ENCODE data around the gene ARF1.
"Not testable (repeated sequence)": the region's sequence is repeated elsewhere in the genome, so short reads cannot be mapped to it uniquely, and the experiment has no call there.

Gene ARF1

GRCh38 chr1:228110556-228110955 lies 28.0 kb downstream of the ARF1 start:
- no peak for TF ChIP-seq CTCF (conservative IDR thresholded peaks at IDR 0.05; ENCODE audit: low read length)

GRCh38 chr1:228111315-228111714 lies 28.8 kb downstream of the ARF1 start:
- DNase-seq (ENCODE audit: low read depth); H3K4me3 ChIP-seq (ENCODE audit: low read length): not testable (repeated sequence)

More at GRCh38 chr1:228110556-228110955, 28.0 kb downstream of the ARF1 start:
- H3K4me3 ChIP-seq (ENCODE audit: low read length) = peak overlapping the region; percentile 98; the same call in 1 of the 2 replicates
- no peak for DNase-seq (ENCODE audit: low read depth)

GRCh38 chr1:228112167-228112566 lies 29.7 kb downstream of the ARF1 start:
- DNase-seq (ENCODE audit: low read depth) = no peak
- no peak overlapping the region for H3K4me3 ChIP-seq (ENCODE audit: low read length)
- TF ChIP-seq CTCF (conservative IDR thresholded peaks at IDR 0.05; ENCODE audit: low read length) = no peak

GRCh38 chr1:228112617-228113016 lies 30.1 kb downstream of the ARF1 start:
- no peak for TF ChIP-seq CTCF (conservative IDR thresholded peaks at IDR 0.05; ENCODE audit: low read length)
- DNase-seq (ENCODE audit: low read depth) = no peak
- no peak overlapping the region for H3K4me3 ChIP-seq (ENCODE audit: low read length)

- TF ChIP-seq CTCF (conservative IDR thresholded peaks at IDR 0.05; ENCODE audit: low read length) = no peak
- DNase-seq (ENCODE audit: low read depth) = no peak
- H3K4me3 ChIP-seq (ENCODE audit: low read length) = no peak overlapping the region
Measured at GRCh38 chr1:228114827-228115226, 32.3 kb downstream of the ARF1 start.

- no peak overlapping the region for H3K4me3 ChIP-seq (ENCODE audit: low read length)
- DNase-seq (ENCODE audit: low read depth) = no peak
- no peak for TF ChIP-seq CTCF (conservative IDR thresholded peaks at IDR 0.05; ENCODE audit: low read length)
Measured at GRCh38 chr1:228117335-228117734, 34.8 kb downstream of the ARF1 start.

- TF ChIP-seq CTCF (conservative IDR thresholded peaks at IDR 0.05; ENCODE audit: low read length) = no peak
- no peak for DNase-seq (ENCODE audit: low read depth)
- H3K4me3 ChIP-seq (ENCODE audit: low read length) = no peak overlapping the region
Measured at GRCh38 chr1:228118040-228118439, 35.5 kb downstream of the ARF1 start.

- H3K4me3 ChIP-seq (ENCODE audit: low read length) = no peak overlapping the region
- DNase-seq (ENCODE audit: low read depth) = no peak
- no peak for TF ChIP-seq CTCF (conservative IDR thresholded peaks at IDR 0.05; ENCODE audit: low read length)
Measured at GRCh38 chr1:228120351-228120750, 37.8 kb downstream of the ARF1 start.
